Activated naive CD4-positive, alpha-beta T cell treated with anti-CD3 and anti-CD28 coated beads, Interleukin-2, amount 50 U/mL, for 24 hours (primary cell): Measurements from ENCODE around the gene RSPH1.

Source experiments
- H3K27ac Mint-ChIP-seq: one replicate; pipeline ENCODE4 v1.8.0; 2021; ENCODE audit warnings: mild to moderate bottlenecking, mixed read lengths
- H3K27me3 Mint-ChIP-seq: one replicate; pipeline ENCODE4 v1.8.0; 2021; ENCODE audit warnings: mixed read lengths
- H3K36me3 Mint-ChIP-seq: one replicate; pipeline ENCODE4 v1.8.0; 2021; ENCODE audit warnings: mixed read lengths
- H3K4me1 Mint-ChIP-seq: one replicate; pipeline ENCODE4 v1.8.0; 2021; ENCODE audit warnings: mixed read lengths
- H3K4me3 Mint-ChIP-seq: one replicate; pipeline ENCODE4 v1.8.0; 2021; ENCODE audit warnings: mild to moderate bottlenecking, mixed read lengths
- H3K9me3 Mint-ChIP-seq: one replicate; pipeline ENCODE4 v1.8.0; 2021; ENCODE audit warnings: mixed read lengths

The RSPH1 gene

GRCh38 chr21:42429021-42429420, 67.0 kb downstream of the RSPH1 start:
- Mint-ChIP-seq H3K4me3 (no peak overlapping the region), H3K9me3 (no peaks in the 10 kb centered on the region), H3K4me1 (peaks cover 54% of the 10 kb centered on the region), H3K36me3 (peaks cover 24% of the 10 kb centered on the region), H3K27me3 (no peaks in the 10 kb centered on the region), H3K27ac (peak overlapping the region; percentile 12)

- no peaks in the 10 kb centered on the region for H3K27me3 Mint-ChIP-seq
- H3K27ac Mint-ChIP-seq = peak overlapping the region; percentile 35
- H3K4me1 Mint-ChIP-seq = peaks cover 55% of the 10 kb centered on the region
- H3K4me3 Mint-ChIP-seq = no peak overlapping the region
- peaks cover 20% of the 10 kb centered on the region for H3K36me3 Mint-ChIP-seq
- no peaks in the 10 kb centered on the region for H3K9me3 Mint-ChIP-seq
These were observed 68.1 kb downstream of the RSPH1 start for GRCh38 chr21:42427809-42428419.

- Mint-ChIP-seq H3K27ac (peak overlapping the region; percentile 76), H3K4me3 (no peak overlapping the region), H3K36me3 (peaks cover 14% of the 10 kb centered on the region), H3K9me3 (no peaks in the 10 kb centered on the region), H3K4me1 (peaks cover 60% of the 10 kb centered on the region), H3K27me3 (no peaks in the 10 kb centered on the region)
These were observed 69.0 kb downstream of the RSPH1 start for GRCh38 chr21:42426876-42427480.

GRCh38 chr21:42426424-42426823, 69.6 kb downstream of the RSPH1 start:
- peaks cover 66% of the 10 kb centered on the region for H3K4me1 Mint-ChIP-seq
- no peak overlapping the region for H3K4me3 Mint-ChIP-seq
- H3K27ac Mint-ChIP-seq = no peak overlapping the region
- H3K36me3 Mint-ChIP-seq = peaks cover 20% of the 10 kb centered on the region
- no peaks in the 10 kb centered on the region for H3K27me3 Mint-ChIP-seq
- H3K9me3 Mint-ChIP-seq = no peaks in the 10 kb centered on the region

- peaks cover 74% of the 10 kb centered on the region for H3K4me1 Mint-ChIP-seq
- H3K9me3 Mint-ChIP-seq = no peaks in the 10 kb centered on the region
- no peaks in the 10 kb centered on the region for H3K27me3 Mint-ChIP-seq
- peak overlapping the region; percentile 71 for H3K4me3 Mint-ChIP-seq
- peaks cover 27% of the 10 kb centered on the region for H3K36me3 Mint-ChIP-seq
- H3K27ac Mint-ChIP-seq = peak overlapping the region; percentile 90
These were observed 70.4 kb downstream of the RSPH1 start for GRCh38 chr21:42425591-42425990.

- peak overlapping the region; percentile 71 for H3K4me3 Mint-ChIP-seq
- peaks cover 27% of the 10 kb centered on the region for H3K36me3 Mint-ChIP-seq
- peaks cover 78% of the 10 kb centered on the region for H3K4me1 Mint-ChIP-seq
- peak overlapping the region; percentile 90 for H3K27ac Mint-ChIP-seq
- H3K27me3 Mint-ChIP-seq = no peaks in the 10 kb centered on the region
- H3K9me3 Mint-ChIP-seq = no peaks in the 10 kb centered on the region
These were observed 71.0 kb downstream of the RSPH1 start for GRCh38 chr21:42424914-42425541.

- no peaks in the 10 kb centered on the region for H3K9me3 Mint-ChIP-seq
- H3K36me3 Mint-ChIP-seq = peaks cover 34% of the 10 kb centered on the region
- peaks cover 87% of the 10 kb centered on the region for H3K4me1 Mint-ChIP-seq
- H3K27me3 Mint-ChIP-seq = no peaks in the 10 kb centered on the region
- H3K27ac Mint-ChIP-seq = peak overlapping the region; percentile 47
- H3K4me3 Mint-ChIP-seq = peak overlapping the region; percentile 31
These were observed 72.3 kb downstream of the RSPH1 start for GRCh38 chr21:42423685-42424084.

GRCh38 chr21:42423197-42423675, 72.8 kb downstream of the RSPH1 start:
- Mint-ChIP-seq H3K27ac (peak overlapping the region; percentile 47), H3K4me1 (peaks cover 88% of the 10 kb centered on the region), H3K4me3 (peak overlapping the region; percentile 31), H3K27me3 (no peaks in the 10 kb centered on the region), H3K36me3 (peaks cover 37% of the 10 kb centered on the region), H3K9me3 (no peaks in the 10 kb centered on the region)
